Astrocyte of the spinal cord (primary cell): Measurements from ENCODE around the gene SHD.
"Not testable (repeated sequence)": the region's sequence is repeated elsewhere in the genome, so short reads cannot be mapped to it uniquely, and the experiment has no call there.

Experiments
- DNase-seq: peaks from one replicate; pipeline ENCODE4 v3.0.0; 2011; ENCODE audit warnings: low read depth, low spot score
- H3K4me3 ChIP-seq: 2 replicates; pipeline ENCODE4 v1.5.1; 2011; ENCODE audit warnings: low read depth, mild to moderate bottlenecking, low read length, moderate library complexity
- CTCF ChIP-seq: IDR thresholded peaks from 2 replicates; pipeline ENCODE4 v1.5.1; 2012; ENCODE audit warnings: low read depth, mild to moderate bottlenecking, low read length, inconsistent platforms
- in situ Hi-C: cut with HindIII; loops from 2 replicates; pipeline ENCODE4 v1.10.0; 2017; ENCODE audit warnings: low sequenced_read_pairs

The SHD gene

GRCh38 chr19:4279530-4280422 lies 710 bp downstream of the SHD start:
- DNase-seq, result no peak
- in situ Hi-C loops, result no loop called here
- no peak overlapping the region for H3K4me3 ChIP-seq
- no peak for TF ChIP-seq CTCF

- no peak for TF ChIP-seq CTCF
- no peak overlapping the region for H3K4me3 ChIP-seq
- no peak for DNase-seq
- in situ Hi-C loops, result no loop called here
These were observed 5.3 kb downstream of the SHD start for GRCh38 chr19:4284176-4284958.

DNA sequence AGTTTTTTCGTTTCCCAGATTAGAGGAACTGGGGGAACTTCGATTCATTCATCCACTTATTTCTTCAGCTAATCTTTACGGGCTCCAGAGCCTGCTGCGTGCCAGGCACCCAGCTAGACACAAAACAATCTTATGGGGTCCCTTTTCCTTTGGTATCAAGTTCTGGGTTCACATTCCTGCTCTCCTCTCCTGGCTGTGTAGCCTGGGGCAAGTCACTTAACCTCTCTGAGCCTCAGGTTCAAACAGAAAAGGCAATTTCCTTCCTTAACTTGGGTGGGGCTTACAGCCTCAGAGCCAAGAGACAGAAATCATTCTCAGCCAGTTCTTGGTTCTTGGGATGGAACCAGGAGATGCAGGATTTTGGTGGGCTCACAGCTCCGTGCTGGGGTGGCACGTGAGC lies 5.9 kb downstream of the SHD start:
- DNase-seq, result no peak
- no peak overlapping the region for H3K4me3 ChIP-seq
- in situ Hi-C loops, result no loop called here
- TF ChIP-seq CTCF, result no peak

- in situ Hi-C loops, H3K4me3 ChIP-seq, DNase-seq: not testable (repeated sequence)
These were observed 7.1 kb downstream of the SHD start for GRCh38 chr19:4286141-4286540.

DNA sequence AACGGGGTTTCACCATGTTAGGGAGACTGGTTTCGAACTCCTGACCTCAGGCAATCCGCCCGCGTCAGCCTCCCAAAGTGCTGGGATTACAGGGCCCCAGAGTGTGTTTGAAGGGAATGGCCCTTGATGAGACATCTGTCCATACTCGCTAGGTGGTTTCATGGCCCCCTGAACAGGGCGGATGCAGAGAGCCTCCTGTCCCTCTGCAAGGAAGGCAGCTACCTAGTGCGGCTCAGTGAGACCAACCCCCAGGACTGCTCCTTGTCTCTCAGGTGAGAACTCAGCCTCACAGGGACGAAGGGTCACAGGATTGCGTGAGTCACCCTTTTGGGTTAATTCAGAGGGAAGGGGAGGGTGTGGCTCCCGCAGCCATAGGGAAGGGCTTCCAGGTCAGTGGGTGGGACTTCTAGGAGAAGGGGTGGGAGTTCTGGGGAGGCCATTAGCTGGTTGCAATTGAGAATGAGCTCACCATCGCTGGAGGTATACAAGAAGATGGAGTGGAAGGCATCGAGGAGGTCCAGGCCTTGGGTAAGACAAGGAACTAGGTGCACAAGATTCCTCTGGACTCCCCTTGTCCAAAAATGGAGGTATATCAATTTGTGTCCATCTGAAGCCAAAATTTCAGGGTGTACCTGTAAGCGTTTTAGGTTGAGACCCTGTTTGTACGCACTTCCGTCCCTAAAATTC lies 9.2 kb downstream of the SHD start:
- in situ Hi-C loops, result no loop called here
- DNase-seq, result no peak
- no peak overlapping the region for H3K4me3 ChIP-seq
- TF ChIP-seq CTCF, result no peak

- no peak overlapping the region for H3K4me3 ChIP-seq
- in situ Hi-C loops, result no loop called here
- DNase-seq, result no peak
- no peak for TF ChIP-seq CTCF
These were observed 12.2 kb downstream of the SHD start for GRCh38 chr19:4291184-4291732.
